Esophagus muscularis mucosa (tissue), 3 donors: Measurements from ENCODE around the gene ENTREP1.

Source experiments
- EP300 ChIP-seq: sonication (generic); formaldehyde crosslinking; IDR thresholded peaks from one replicate; pipeline ENCODE4 v1.6.1; 2017; ENCODE audit warnings: antibody characterized with exemption
- TF ChIP-seq, protein P1 (sequence below), 3 experiments: fragments of 200-600 bp in 2 of 3; fragments of 450-650 bp in 1 of 3; sonication (generic) in 2 of 3; IDR thresholded peaks; one replicate each; pipeline ENCODE4 v1.5.1; 2017 to 2019; ENCODE audit warnings: antibody characterized with exemption in 3 of 3, mild to moderate bottlenecking in 2 of 3, moderate library complexity in 1 of 3

GRCh38 chr9:69428017-69428785 is 103.2 kb downstream of the ENTREP1 start:
- TF ChIP-seq EP300, result no peak
- TF ChIP-seq, protein P1, sequence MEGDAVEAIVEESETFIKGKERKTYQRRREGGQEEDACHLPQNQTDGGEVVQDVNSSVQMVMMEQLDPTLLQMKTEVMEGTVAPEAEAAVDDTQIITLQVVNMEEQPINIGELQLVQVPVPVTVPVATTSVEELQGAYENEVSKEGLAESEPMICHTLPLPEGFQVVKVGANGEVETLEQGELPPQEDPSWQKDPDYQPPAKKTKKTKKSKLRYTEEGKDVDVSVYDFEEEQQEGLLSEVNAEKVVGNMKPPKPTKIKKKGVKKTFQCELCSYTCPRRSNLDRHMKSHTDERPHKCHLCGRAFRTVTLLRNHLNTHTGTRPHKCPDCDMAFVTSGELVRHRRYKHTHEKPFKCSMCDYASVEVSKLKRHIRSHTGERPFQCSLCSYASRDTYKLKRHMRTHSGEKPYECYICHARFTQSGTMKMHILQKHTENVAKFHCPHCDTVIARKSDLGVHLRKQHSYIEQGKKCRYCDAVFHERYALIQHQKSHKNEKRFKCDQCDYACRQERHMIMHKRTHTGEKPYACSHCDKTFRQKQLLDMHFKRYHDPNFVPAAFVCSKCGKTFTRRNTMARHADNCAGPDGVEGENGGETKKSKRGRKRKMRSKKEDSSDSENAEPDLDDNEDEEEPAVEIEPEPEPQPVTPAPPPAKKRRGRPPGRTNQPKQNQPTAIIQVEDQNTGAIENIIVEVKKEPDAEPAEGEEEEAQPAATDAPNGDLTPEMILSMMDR (IDR thresholded peaks at IDR 0.05), result no peak
